HL-60 (cell line): ENCODE data around the gene CLSTN3.

Source experiments
- GABPA ChIP-seq: IDR thresholded peaks from 2 replicates; pipeline ENCODE4 v1.6.1; 2012; ENCODE audit warnings: low read depth
- POLR2AphosphoS5 ChIP-seq: IDR thresholded peaks from 2 replicates; pipeline ENCODE4 v1.6.1; 2012; ENCODE audit warnings: low read depth
- SPI1 ChIP-seq: IDR thresholded peaks from 2 replicates; pipeline ENCODE4 v1.6.1; 2012; ENCODE audit warnings: low read depth, mild to moderate bottlenecking, borderline replicate concordance
- TF ChIP-seq, protein P1 (sequence below): IDR thresholded peaks from one replicate; pipeline ENCODE4 v1.5.1; 2011; ENCODE audit warnings: low read length, control low read depth, inconsistent platforms; ENCODE audit not compliant: insufficient read depth
- TF ChIP-seq, protein P2 (sequence below): IDR thresholded peaks from 2 replicates; pipeline ENCODE4 v1.6.1; 2012; ENCODE audit warnings: low read depth; ENCODE audit not compliant: insufficient replicate concordance

DNA sequence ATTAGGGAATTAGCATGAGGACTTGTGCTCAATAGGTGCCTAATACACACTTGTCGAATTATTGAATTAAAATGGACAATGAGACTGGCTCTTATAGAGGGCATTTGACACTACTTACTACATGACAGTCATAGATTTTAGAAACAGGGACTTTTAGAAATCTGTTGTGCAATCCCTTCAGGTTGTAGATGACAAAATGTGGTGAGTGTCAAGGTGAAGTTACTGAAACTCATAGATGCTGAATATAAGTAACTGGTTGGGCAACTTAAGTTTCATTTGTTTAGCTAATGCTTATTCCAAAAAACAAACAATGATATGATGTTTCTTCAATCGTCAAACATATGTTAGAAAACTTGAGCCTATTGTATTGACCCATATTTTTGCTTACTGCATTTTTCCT is 46.4 kb downstream of the CLSTN3 start:
- TF ChIP-seq, protein P1, sequence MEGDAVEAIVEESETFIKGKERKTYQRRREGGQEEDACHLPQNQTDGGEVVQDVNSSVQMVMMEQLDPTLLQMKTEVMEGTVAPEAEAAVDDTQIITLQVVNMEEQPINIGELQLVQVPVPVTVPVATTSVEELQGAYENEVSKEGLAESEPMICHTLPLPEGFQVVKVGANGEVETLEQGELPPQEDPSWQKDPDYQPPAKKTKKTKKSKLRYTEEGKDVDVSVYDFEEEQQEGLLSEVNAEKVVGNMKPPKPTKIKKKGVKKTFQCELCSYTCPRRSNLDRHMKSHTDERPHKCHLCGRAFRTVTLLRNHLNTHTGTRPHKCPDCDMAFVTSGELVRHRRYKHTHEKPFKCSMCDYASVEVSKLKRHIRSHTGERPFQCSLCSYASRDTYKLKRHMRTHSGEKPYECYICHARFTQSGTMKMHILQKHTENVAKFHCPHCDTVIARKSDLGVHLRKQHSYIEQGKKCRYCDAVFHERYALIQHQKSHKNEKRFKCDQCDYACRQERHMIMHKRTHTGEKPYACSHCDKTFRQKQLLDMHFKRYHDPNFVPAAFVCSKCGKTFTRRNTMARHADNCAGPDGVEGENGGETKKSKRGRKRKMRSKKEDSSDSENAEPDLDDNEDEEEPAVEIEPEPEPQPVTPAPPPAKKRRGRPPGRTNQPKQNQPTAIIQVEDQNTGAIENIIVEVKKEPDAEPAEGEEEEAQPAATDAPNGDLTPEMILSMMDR: no peak
- TF ChIP-seq POLR2AphosphoS5 (no peak), SPI1 (no peak), GABPA (no peak)
- TF ChIP-seq, protein P2, sequence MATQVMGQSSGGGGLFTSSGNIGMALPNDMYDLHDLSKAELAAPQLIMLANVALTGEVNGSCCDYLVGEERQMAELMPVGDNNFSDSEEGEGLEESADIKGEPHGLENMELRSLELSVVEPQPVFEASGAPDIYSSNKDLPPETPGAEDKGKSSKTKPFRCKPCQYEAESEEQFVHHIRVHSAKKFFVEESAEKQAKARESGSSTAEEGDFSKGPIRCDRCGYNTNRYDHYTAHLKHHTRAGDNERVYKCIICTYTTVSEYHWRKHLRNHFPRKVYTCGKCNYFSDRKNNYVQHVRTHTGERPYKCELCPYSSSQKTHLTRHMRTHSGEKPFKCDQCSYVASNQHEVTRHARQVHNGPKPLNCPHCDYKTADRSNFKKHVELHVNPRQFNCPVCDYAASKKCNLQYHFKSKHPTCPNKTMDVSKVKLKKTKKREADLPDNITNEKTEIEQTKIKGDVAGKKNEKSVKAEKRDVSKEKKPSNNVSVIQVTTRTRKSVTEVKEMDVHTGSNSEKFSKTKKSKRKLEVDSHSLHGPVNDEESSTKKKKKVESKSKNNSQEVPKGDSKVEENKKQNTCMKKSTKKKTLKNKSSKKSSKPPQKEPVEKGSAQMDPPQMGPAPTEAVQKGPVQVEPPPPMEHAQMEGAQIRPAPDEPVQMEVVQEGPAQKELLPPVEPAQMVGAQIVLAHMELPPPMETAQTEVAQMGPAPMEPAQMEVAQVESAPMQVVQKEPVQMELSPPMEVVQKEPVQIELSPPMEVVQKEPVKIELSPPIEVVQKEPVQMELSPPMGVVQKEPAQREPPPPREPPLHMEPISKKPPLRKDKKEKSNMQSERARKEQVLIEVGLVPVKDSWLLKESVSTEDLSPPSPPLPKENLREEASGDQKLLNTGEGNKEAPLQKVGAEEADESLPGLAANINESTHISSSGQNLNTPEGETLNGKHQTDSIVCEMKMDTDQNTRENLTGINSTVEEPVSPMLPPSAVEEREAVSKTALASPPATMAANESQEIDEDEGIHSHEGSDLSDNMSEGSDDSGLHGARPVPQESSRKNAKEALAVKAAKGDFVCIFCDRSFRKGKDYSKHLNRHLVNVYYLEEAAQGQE: no peak
